Measurements from ENCODE around the gene STX10.
"Not testable (repeated sequence)": the region's sequence is repeated elsewhere in the genome, so short reads cannot be mapped to it uniquely, and the experiment has no call there.

Gene STX10

DNA sequence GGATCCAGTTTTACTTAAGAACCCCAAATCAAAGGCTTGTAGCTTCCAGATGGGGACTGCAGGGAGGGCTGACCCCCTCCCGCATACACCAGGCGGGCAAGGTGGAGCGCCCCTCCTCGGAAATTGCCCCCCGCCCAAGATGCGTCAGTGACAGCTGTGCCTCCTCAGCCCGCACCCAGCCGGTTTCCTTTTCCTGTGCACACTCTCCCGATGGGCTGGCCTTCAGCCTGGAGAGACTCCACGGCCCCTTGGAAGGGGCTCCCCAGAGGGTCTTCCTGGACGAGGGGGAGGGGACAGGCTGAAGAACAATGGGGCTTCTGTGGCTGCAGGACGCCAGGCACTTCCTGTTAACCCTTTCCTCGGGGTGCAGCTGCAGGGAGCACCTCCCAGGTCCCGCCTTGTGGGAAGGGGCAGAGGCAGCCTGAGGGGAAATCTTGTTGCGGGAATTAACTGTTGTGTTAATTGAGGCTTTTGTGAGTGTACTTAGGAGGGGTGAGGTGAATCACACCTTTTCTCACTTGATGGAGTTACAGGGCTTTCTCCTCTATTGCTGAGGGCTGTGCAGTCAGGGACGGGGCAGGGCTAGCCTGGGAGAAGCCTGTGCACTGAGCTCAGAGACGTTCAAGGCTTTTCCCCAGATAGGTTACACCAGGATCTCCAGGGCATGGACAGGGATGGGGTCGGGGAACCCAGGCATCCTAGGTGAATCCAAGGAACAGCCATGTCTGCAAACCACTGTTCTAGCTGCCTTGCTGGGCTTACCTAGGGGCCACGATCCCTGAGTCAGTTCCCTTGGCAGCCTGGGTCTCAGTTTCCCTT is 14.4 kb upstream of the STX10 start:
- DNase-seq = peak; percentile 87

- peak; percentile 78 for DNase-seq
Observed at GRCh38 chr19:13163609-13164342, 13.6 kb upstream of the STX10 start.

DNA sequence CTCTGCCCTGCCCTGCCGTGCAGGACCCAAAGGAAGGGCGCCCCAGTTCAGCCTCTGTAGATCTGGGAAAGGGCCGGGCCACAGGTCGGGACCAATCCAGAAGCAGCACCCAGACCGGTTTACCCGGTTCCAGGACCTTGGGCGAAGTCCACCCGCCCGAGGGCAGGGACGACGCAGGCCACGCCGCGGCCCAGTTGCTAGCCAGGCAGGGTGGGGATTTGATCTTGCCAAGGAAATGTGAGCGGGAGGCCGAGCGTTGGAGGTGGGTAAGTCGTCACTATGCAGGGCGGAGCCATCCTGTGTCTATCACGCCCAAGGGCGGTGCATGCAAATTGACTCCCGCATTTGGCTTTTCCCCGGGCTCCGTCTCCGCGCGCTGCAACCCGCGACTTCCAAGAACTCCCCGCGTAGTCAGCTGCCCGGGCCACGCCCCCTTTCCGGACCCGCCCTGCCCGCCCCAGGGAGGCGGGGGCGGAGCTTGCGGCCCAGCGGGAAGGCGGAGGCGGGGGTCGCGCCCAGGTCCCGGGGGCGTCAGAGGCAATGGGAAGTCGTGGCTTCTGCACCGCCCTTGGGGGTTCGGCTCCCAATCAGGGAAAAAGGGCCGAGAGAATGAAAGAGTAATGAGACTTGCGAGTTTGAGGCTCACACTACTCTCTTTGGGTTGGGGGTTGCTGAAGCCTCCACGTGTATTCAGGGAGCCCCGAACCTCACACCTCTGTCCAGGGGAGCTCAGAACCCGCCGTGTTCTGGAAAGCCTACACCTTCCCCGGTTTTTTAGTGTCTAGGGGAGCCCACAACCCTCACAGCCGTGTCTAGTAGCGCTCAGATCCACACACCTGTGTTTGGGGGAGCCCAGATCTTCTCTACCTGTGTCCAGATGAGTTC is 12.8 kb upstream of the STX10 start:
- DNase-seq = peak; percentile 96

DNA sequence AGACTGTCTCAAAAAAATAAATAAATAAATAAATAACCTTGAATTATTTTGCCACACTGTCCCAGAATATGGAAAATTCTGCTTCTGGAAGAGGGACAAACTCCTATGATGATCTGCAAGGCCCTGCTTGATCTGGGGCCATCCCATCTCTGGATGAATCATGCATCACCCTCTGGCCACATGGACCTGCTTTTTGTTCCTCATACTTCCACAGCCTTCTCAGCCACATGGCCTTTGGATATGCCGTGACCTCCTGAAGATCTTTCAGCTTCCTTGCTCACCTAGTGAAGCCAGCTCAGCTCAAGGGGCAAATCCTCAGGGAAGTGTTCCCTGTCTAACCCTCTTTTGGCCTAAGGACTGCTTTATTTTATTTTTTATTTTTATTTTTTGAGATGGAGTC is 10.4 kb upstream of the STX10 start:
- DNase-seq = no peak

DNA sequence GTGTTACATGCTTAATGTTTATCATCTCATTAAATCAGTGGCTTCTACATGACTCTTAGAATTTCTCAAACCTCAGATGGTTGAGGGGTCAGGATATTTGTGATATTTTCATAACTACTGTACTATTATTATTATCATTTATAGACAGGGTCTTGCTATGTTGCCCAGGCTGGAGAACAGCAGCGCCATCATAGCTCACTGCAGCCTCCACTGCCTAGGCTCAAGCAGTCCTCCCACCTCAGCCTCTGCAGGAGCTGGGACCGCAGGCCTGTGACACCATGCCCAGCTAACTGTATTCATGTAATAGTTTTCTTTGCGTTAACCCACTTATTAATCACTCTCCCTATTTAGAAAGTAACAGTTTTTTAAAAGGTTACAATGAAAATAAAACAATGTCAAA is 9.5 kb upstream of the STX10 start:
- DNase-seq = no peak

DNA sequence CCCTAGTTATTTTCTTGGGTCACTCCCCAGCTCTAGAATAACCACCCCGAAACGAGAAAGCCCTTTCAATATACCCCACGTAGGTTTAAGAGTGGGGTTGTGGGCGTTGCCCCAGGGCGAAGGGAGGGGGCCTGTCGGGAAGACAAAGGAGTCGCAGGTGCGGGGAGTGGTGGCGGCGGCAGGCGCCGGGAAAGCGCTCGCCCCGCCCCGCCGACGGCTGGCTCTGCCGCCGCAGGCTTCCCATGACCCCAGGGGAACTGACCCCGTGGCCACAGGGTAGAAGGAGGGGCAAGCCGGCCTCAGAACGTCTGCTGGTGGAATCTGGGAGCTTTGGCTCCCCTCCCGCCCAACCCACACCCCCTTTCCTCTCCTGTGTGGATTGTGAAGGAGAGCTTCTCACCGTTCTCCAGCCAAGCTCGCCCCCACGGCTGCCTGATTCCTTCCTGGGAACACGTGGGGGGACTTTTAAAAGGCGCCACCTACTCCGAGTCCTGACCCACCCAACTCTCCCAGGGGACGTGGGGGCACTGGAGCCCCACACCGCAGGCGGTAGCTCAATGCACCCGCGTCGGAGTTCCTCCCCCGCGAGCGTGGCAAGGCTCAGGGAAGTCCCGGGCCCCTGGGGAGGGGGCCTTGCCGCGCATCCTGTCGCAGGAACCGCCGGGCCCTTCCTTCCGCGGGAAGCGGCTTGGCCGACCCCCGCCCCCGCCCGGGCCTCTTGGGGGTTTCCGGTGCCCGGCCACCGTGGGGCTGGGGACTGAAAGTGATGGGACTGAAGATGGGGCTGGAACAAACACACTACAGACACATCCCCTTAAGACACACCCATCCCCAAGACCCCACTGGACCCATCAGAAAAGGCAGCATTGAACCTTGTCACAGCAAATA is 5.5 kb upstream of the STX10 start:
- peak; percentile 64 for DNase-seq

DNA sequence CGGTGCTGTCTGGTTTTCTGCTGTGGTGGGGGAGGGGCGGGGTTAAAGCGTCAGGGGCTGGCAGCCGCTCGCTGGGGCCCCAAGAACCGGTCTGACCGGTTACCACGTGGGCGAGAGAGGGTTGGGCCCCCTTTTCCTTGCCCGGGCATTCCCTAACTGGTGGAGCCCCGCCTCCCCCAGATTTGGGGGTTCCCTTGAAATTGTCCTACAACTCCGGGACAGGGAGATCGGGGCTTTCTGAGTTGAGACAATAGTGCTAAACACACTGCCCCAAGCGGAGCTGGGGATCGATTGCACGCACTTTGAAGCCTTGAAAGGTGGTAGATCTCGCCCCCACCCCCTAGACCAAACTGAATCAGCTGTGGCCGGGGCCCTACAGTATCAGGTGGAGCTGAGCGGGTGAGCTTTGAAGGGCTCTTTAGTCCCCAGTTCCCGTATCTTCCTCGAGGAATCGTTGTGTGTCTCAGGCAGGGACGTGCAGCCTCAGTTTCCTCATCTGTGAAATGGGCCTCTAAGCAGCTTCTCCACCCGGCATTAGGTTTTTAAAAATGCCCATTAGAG is 4.8 kb upstream of the STX10 start:
- peak; percentile 87 for DNase-seq

DNA sequence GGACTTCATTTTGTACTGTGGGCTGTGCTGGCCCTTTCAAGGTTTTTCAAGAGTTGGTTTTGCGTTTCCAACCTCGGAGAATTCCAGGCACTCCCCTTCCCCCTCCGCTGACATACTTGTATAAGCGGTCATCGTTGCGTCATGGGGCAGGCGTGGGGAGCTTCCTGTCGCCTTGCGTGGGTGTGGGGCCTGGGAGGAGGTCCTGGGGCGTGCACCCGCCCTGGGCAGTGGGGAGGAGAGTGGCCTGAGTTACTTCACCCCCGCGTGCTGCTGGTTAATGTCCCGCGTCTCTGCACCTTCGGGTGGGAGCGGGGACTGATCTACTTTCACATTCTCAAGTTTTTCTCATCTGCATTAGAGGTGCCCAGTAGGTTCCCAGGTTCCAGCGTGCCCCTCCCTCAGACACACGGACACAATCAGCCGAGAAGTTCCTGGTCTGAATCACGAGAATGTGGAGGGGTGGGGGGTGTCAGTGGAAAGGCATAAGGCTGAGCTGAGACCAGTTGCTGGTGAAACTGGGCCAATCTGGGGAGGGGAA is 4.1 kb upstream of the STX10 start:
- peak; percentile 31 for DNase-seq

GRCh38 chr19:13153569-13154240 is 3.5 kb upstream of the STX10 start:
- peak; percentile 32 for DNase-seq

GRCh38 chr19:13152974-13153568 is 2.9 kb upstream of the STX10 start:
- peak; percentile 87 for DNase-seq

- DNase-seq = peak; percentile 35
Observed at GRCh38 chr19:13152356-13152973, 2.3 kb upstream of the STX10 start.

DNA sequence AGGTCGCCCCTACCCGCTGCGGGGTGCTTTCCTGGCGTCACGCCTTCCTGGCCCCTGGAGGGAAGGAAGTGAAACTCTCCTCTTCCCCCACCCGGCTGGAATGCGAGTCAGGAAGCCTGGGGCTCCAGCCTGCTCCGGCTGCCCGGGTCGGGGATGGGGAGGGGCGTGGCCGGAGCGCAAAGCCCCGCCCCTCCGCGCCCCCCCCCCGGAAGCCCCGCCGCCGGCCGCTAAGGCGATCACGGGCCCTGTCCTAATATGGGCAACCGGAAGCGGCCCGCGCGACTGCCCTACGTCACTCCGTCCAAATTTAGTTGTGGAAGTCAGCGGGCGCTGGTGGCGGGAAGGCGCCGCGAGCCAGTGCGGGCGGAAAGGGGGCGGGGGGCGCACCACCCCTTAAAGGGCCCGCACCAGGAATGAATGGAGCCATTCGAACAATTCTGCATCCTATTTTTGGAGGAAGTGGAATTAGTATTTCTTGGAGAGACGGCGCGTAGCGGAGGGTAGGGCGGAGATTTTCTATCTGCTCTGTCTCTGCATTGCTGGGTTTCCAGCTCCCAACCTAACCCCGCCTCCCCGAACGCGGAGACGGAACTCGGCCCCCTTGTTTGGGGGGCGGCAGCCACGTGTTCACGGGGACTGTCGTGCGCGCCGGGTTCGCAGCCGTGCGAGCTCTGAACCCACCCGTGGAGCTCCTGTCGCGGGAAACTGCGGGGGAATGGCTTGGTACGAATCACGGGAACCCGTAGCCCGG is 1.6 kb upstream of the STX10 start:
- peak; percentile 96 for DNase-seq

DNA sequence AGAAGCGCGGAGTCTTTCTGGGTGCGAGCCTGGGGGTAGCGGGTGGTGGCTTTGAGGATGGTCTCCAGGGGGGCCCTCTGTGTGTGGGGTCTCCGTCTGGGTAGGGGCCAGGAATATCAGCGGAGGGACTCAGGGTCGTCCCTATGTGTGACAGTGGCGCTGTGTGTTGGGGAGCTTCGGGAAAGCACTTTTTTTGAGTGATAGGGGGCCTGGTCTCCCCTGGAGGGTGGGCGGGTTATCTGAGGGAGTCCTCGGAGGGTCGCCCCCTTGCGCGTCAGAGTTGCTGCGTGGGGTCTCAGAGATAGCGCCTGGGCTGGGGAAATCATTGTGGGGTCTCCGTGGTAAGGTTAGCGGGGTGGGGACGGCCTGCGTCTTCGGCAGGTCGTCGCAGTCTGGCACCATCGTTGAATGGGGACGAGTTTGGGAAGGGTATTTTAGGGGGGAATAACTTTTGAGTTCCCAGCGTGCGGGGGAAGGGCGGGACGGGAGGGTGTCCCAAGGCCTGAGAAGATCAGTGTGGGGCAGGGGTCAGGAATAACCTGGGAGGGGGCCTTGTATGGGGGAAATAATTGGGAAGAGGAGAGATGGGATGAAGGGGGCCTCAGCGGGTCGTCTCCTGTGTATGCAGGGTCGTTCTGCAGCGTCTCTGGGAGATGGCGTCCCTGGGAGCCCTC is 893 bp upstream of the STX10 start:
- no peak for DNase-seq

GRCh38 chr19:13149628-13150186 is 468 bp downstream of the STX10 start:
- peak; percentile 53 for DNase-seq

DNA sequence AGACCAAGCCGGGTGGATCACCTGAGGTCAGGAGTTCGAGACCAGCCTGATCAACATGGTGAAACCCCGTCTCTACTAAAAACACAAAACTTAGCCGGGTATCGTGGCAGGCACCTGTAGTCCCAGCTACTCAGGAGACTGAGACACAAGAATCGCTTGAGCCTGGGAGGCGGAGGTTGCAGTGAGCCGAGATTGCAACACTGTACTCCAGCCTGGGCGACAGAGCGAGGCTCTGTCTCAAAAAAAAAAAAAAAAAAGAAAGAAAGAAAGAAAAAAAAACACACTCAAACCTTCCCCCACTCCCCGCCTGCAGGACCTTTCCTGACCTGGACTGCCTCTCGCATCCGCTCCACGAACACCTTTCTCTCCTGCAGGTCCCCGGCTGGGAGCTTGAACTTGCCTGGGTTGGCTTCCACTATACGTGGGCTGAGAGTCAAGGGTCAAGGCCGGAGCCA is 975 bp downstream of the STX10 start:
- not testable (repeated sequence) for DNase-seq

DNA sequence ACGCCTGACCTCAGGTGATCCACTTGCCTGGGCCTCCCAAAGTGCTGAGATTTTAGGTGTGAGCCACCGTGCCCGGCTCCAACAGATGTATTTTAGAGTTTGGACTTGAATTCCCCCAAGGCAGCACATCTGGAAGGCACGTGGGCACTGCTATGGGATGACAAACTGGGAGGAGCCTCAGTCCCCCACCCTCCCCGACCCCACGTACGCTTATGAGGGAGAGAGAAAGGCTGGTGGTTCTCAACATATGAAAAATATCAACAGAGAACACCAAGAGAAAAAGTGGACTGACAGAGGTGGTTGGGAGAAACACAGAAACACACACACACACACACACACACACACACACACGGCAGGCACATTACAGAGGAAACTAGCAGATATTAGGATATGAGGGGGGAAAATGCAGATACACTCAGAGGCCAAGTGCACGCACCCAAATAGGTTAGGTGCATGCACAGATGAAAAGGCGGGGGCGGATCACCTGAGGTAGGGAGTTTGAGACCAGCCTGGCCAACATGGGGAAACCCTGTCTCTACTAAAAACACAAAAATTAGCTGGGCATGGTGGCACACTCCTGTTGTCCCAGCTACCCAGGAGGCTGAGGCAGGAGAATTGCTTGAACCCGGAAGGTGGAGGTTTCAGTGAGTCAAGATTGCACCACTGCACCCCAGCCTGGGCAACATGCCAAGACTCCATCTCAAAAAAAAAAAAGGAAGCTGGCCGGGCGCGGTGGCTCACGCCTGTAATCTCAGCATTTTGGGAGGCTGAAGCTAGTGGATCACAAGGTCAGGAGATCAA is 3.2 kb downstream of the STX10 start:
- no peak for DNase-seq

GRCh38 chr19:13139633-13140311 is 10.4 kb downstream of the STX10 start:
- no peak for DNase-seq
